PC-9 (cell line): ENCODE measurements around the gene LEO1. TPM values are rescaled to one million over a fixed set of nuclear protein-coding genes. Genes with fewer than 3 reads are reported as not detected.

Experiments used
- BruUV-seq: library from RNA; stranded (reverse); fragments of 400-500 nt; replicated peaks from 2 replicates; lab custom pipeline; 2021; lab: Mats Ljungman, UMichigan
- CTCF ChIA-PET: fragments of 300-600 bp; sonication (Branson Sonifier 250); formaldehyde crosslinking; loops from one replicate; lab custom pipeline; 2022; ENCODE audit warnings: antibody characterized with exemption; lab: Charles Lee
- POLR2A ChIA-PET: fragments of 300-600 bp; sonication (Branson Sonifier 250); formaldehyde crosslinking; loops from one replicate; lab custom pipeline; 2022; ENCODE audit warnings: antibody characterized with exemption; ENCODE audit not compliant: unreplicated experiment; lab: Charles Lee
- DNase-seq, 2 experiments: peaks; one replicate each; pipeline versions ENCODE4 v3.0.0 to v3.0.0-alpha.2; 2015 to 2022; ENCODE audit warnings: mixed read lengths in 1 of 2
- H2AFZ ChIP-seq: fragments of 200-600 bp; sonication (generic); 2 replicates; pipeline ENCODE4 v1.8.1; 2017; ENCODE audit warnings: antibody characterized with exemption
- H3F3A ChIP-seq: fragments of 200-600 bp; sonication (generic); 2 replicates; pipeline ENCODE4 v1.8.1; 2017; ENCODE audit warnings: antibody characterized with exemption, mild to moderate bottlenecking, low read depth; ENCODE audit not compliant: insufficient read depth
- H3K27ac ChIP-seq: fragments of 200-600 bp; sonication (generic); 2 replicates; pipeline ENCODE4 v1.6.1; 2016; ENCODE audit warnings: mixed run types
- H3K27me3 ChIP-seq: fragments of 200-600 bp; sonication (generic); 2 replicates; pipeline ENCODE4 v1.6.1; 2016; ENCODE audit warnings: low read depth, mixed run types; ENCODE audit not compliant: insufficient read depth
- H3K36me3 ChIP-seq: fragments of 200-600 bp; sonication (generic); 2 replicates; pipeline ENCODE4 v1.6.1; 2016; ENCODE audit warnings: low read depth, mixed run types
- H3K4me1 ChIP-seq: fragments of 200-600 bp; sonication (generic); replicated peaks from 2 replicates; pipeline ENCODE4 v1.6.1; 2016; ENCODE audit warnings: mixed run types; ENCODE audit not compliant: insufficient read depth
- H3K4me2 ChIP-seq: fragments of 200-600 bp; sonication (generic); 2 replicates; pipeline ENCODE4 v1.6.1; 2017; ENCODE audit warnings: mixed run types
- H3K4me3 ChIP-seq: fragments of 200-600 bp; sonication (generic); 2 replicates; pipeline ENCODE4 v1.6.1; 2016; ENCODE audit warnings: mixed run types
- H3K79me2 ChIP-seq: fragments of 200-600 bp; sonication (generic); 2 replicates; pipeline ENCODE4 v1.6.1; 2017; ENCODE audit warnings: low read depth, mixed run types
- H3K9me2 ChIP-seq: fragments of 200-600 bp; sonication (generic); 2 replicates; pipeline ENCODE4 v1.8.1; 2017; ENCODE audit warnings: mild to moderate bottlenecking; ENCODE audit not compliant: insufficient read depth
- H3K9me3 ChIP-seq: fragments of 200-600 bp; sonication (generic); 2 replicates; pipeline ENCODE4 v1.8.1; 2016; ENCODE audit warnings: low read depth; ENCODE audit not compliant: insufficient read depth
- H4K20me1 ChIP-seq: fragments of 200-600 bp; sonication (generic); 2 replicates; pipeline ENCODE4 v1.8.1; 2017; ENCODE audit not compliant: insufficient read depth
- CTCF ChIP-seq: fragments of 200-600 bp; sonication (generic); conservative IDR thresholded peaks from 2 replicates; pipeline ENCODE4 v1.6.1; 2017; ENCODE audit warnings: mixed run types, antibody characterized with exemption, mild to moderate bottlenecking, moderate library complexity
- EZH2 ChIP-seq: fragments of 200-600 bp; sonication (generic); IDR thresholded peaks from 2 replicates; pipeline ENCODE4 v1.8.0; 2017; ENCODE audit warnings: antibody characterized with exemption, low read depth
- intact Hi-C: fragments of 100-400 bp; cut with micrococcal nuclease; formaldehyde crosslinking; loops from one replicate; pipeline ENCODE4 v1.10.0; 2022; ENCODE audit not compliant: unreplicated experiment
- total RNA-seq: library from RNA; stranded (reverse); gene quantifications from 2 replicates; pipeline ENCODE4 v1.2.3, GENCODE V29; 2021

LEO1 gene
- total RNA-seq, 1 experiment from 2014 or later: 21.7 TPM

- no peak for TF ChIP-seq EZH2
- TF ChIP-seq CTCF: no peak
- no peak for DNase-seq
- H3K27ac ChIP-seq: no peak overlapping the region
- ChIA-PET POLR2A (interaction anchor here (0.6 kb wide), 1 partner anchor 71 kb away, joined by 4 read pairs; no protein-coding TSS in a partner anchor), CTCF (interaction anchor here (0.6 kb wide), 1 partner anchor 58 kb away, joined by 4 read pairs; no protein-coding TSS in a partner anchor)
- H3K9me2 ChIP-seq: no peaks in the 10 kb centered on the region
- H3K4me1 ChIP-seq: no peaks in the 10 kb centered on the region
- no peaks in the 10 kb centered on the region for H3K79me2 ChIP-seq
- BruUV-seq: no TSS peak
- H3K4me3 ChIP-seq: no peak overlapping the region
- H3K27me3 ChIP-seq: no peaks in the 10 kb centered on the region
- H3K36me3 ChIP-seq: no peaks in the 10 kb centered on the region
- H3F3A ChIP-seq: no peaks in the 10 kb centered on the region
- H3K9me3 ChIP-seq: no peaks in the 10 kb centered on the region
- no peak overlapping the region for H2AFZ ChIP-seq
- H3K4me2 ChIP-seq: no peak overlapping the region
- no peaks in the 10 kb centered on the region for H4K20me1 ChIP-seq
- intact Hi-C loops: no loop called here
These were observed 40.6 kb downstream of the LEO1 start for GRCh38 chr15:51931016-51931415.

- Histone ChIP-seq H3K9me3 (no peaks in the 10 kb centered on the region), H3K79me2 (no peaks in the 10 kb centered on the region), H3K4me3 (no peak overlapping the region), H3K4me2 (no peak overlapping the region), H4K20me1 (no peaks in the 10 kb centered on the region), H3K27ac (no peak overlapping the region), H3K27me3 (no peaks in the 10 kb centered on the region), H3K9me2 (no peaks in the 10 kb centered on the region), H3K36me3 (no peaks in the 10 kb centered on the region), H3K4me1 (no peaks in the 10 kb centered on the region), H2AFZ (no peak overlapping the region), H3F3A (no peaks in the 10 kb centered on the region)
- no TSS peak for BruUV-seq
- no peak for DNase-seq
- ChIA-PET POLR2A (no interaction called here), CTCF (no interaction called here)
- intact Hi-C loops: loop anchor here (10.0 kb wide), 1 partner anchor 392 kb away; no protein-coding TSS in a partner anchor
- TF ChIP-seq EZH2: no peak
- no peak for TF ChIP-seq CTCF
These were observed 44.8 kb downstream of the LEO1 start for GRCh38 chr15:51926809-51927208.

- no peaks in the 10 kb centered on the region for H3K36me3 ChIP-seq
- no TSS peak for BruUV-seq
These were observed 47.2 kb downstream of the LEO1 start for GRCh38 chr15:51924156-51925068.

More at GRCh38 chr15:51924156-51925068, 47.2 kb downstream of the LEO1 start:
- H3F3A ChIP-seq: no peaks in the 10 kb centered on the region; the same call in 1 of the 2 replicates
- H3K27ac ChIP-seq: no peak overlapping the region
- no peak overlapping the region for H3K4me2 ChIP-seq
- no peaks in the 10 kb centered on the region for H3K27me3 ChIP-seq
- H4K20me1 ChIP-seq: no peaks in the 10 kb centered on the region
- H3K4me1 ChIP-seq: no peaks in the 10 kb centered on the region
- H3K4me3 ChIP-seq: no peak overlapping the region
- H3K9me3 ChIP-seq: no peaks in the 10 kb centered on the region
- ChIA-PET CTCF (interaction anchor here (0.6 kb wide), 1 partner anchor 301 kb away, joined by 6 read pairs; no protein-coding TSS in a partner anchor), POLR2A (interaction anchor here (0.6 kb wide), 1 partner anchor 148 kb away, joined by 3 read pairs; no protein-coding TSS in a partner anchor)
- no peaks in the 10 kb centered on the region for H3K9me2 ChIP-seq
- H3K79me2 ChIP-seq: no peaks in the 10 kb centered on the region
- intact Hi-C loops: loop anchor here (10.0 kb wide), 1 partner anchor 390 kb away; no protein-coding TSS in a partner anchor
- no peak for TF ChIP-seq EZH2
- TF ChIP-seq CTCF: no peak
- H2AFZ ChIP-seq: no peak overlapping the region
- no peak for DNase-seq
